ENCODE measurements around the gene TAX1BP3. TPM values are rescaled to one million over a fixed set of nuclear protein-coding genes. Genes with fewer than 3 reads are reported as not detected.

The TAX1BP3 gene
- total RNA-seq, 1 experiment from 2014 or later = 50.0 TPM

DNA sequence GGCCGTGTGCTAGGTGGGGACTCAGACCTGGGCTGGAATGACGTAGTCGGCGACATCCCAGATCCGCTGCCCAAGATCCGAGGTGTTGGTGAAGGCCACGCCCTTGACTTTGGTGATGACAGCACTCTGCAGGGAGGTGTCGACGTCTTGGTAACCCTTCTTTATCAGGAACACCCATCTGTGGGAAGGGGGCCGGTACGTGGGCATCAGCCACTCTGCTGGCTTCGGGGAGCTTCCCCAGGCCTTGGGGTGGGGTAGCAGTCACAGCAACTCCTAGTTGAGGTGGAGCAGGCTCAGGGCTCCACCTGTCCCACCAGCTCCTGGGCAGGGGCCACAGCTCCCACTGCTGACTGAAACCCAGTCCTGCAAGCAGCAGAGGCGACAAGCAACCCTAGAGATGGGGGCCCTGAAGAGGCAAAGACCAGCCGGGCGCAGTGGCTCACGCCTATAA lies 23.3 kb upstream of the TAX1BP3 start:
- ATAC-seq (no peak), DNase-seq (ENCODE audit: low read depth, low spot score) (no peak)
- no peak overlapping the region for H3K4me2 ChIP-seq (ENCODE audit: low read length)
- no TSS peak for BruUV-seq (replicated peaks)
- H3K9me3 ChIP-seq (ENCODE audit: control insufficient read depth in 1 of 2, insufficient read depth in 1 of 2, low read depth in 1 of 2, low read length in 2 of 2) = no peaks in the 10 kb centered on the region
- no peaks in the 10 kb centered on the region for H4K20me1 ChIP-seq (ENCODE audit: insufficient read depth)
- H3K9me2 ChIP-seq (ENCODE audit: insufficient read depth) = no peaks in the 10 kb centered on the region
- TF ChIP-seq, protein P1, sequence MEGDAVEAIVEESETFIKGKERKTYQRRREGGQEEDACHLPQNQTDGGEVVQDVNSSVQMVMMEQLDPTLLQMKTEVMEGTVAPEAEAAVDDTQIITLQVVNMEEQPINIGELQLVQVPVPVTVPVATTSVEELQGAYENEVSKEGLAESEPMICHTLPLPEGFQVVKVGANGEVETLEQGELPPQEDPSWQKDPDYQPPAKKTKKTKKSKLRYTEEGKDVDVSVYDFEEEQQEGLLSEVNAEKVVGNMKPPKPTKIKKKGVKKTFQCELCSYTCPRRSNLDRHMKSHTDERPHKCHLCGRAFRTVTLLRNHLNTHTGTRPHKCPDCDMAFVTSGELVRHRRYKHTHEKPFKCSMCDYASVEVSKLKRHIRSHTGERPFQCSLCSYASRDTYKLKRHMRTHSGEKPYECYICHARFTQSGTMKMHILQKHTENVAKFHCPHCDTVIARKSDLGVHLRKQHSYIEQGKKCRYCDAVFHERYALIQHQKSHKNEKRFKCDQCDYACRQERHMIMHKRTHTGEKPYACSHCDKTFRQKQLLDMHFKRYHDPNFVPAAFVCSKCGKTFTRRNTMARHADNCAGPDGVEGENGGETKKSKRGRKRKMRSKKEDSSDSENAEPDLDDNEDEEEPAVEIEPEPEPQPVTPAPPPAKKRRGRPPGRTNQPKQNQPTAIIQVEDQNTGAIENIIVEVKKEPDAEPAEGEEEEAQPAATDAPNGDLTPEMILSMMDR (IDR thresholded peaks at IDR 0.05 in 2 of 3, conservative IDR thresholded peaks at IDR 0.05 in 1 of 3; ENCODE audit: borderline replicate concordance in 1 of 3, insufficient read depth in 1 of 3, low read depth in 2 of 3, low read length in 2 of 3) = peak in 2 of 3 experiments; percentile 28 to 31; a peak in 4 of 6 replicates
- TF ChIP-seq EZH2 (IDR thresholded peaks at IDR 0.05) (no peak), RAD21 (IDR thresholded peaks at IDR 0.05; ENCODE audit: low read depth) (peak; percentile 22; the same call in 1 of the 2 replicates)
- H3K27me3 ChIP-seq (ENCODE audit: insufficient read depth, low read length) = no peaks in the 10 kb centered on the region
- H2AFZ ChIP-seq (ENCODE audit: low read depth, low read length, poor library complexity, severe bottlenecking) = no peak overlapping the region
- POLR2A ChIA-PET = no interaction called here
- no peaks in the 10 kb centered on the region for H3K79me2 ChIP-seq (ENCODE audit: insufficient read depth, low read length)
- no peaks in the 10 kb centered on the region for H3K36me3 ChIP-seq (ENCODE audit: control insufficient read depth in 1 of 2, insufficient read depth in 2 of 2, low read length in 2 of 2)
- H3K4me3 ChIP-seq (replicated peaks in 1 of 2; ENCODE audit: low read depth in 1 of 2, low read length in 2 of 2) = no peak overlapping the region
- H3K4me1 ChIP-seq (ENCODE audit: control insufficient read depth in 1 of 2, insufficient read depth in 2 of 2, low read length in 2 of 2) = peaks cover 0 to 11% of the 10 kb centered on the region in 2 experiments; a peak in 2 of 4 replicates
- CTCF ChIA-PET = interaction anchor here (1.0 to 1.8 kb wide), 3 partner anchors 9 to 88 kb away, joined by 3 to 7 read pairs (median 5); no protein-coding TSS in a partner anchor
- no peak overlapping the region for H3K9ac ChIP-seq (ENCODE audit: low read length)
- no peak overlapping the region for H3K27ac ChIP-seq (ENCODE audit: low read depth, low read length)
- RAD21 ChIA-PET (ENCODE audit: low non-redundant PET in 1 of 2, low total read pairs in 2 of 2, uncharacterized antibody in 2 of 2, unreplicated experiment in 2 of 2) = no interaction called here
- intact Hi-C loops (cut with micrococcal nuclease) = no loop called here

DNA sequence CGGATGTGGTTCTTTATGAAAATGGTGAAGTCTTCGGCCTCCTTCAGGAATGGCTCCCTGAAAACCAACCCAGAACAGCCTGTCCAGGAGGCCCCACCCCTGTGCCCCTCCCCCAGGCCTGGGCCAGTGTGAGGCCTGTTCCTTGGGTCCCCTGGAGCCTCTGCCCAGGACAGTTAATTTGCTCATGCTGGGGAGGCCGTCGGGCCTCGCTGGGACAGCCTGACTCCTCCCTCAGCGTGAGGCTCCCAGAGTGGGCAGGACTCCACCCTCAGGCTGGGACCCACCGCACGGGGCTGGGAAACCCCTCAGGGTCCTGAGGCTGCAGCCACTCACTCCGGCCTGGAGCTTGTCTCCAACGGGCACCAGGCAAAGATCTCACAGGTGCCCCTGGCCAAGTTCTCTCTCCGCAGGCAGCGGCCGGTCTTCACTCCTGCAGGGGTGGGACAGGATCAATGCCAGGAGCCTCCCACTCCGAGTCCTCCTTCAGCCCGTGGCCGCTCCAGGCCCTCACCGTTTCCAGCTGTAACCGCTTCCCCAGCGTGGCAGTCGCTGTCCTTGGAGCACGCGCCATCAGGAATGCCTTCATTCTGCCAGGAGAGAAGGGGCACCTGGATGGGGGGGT lies 21.8 kb upstream of the TAX1BP3 start:
- BruUV-seq (replicated peaks) = no TSS peak
- CTCF ChIA-PET = interaction anchor here (1.8 kb wide), 1 partner anchor 87 kb away, joined by 7 read pairs; no protein-coding TSS in a partner anchor

More for the DNA sequence above, 21.8 kb upstream of the TAX1BP3 start:
- no peaks in the 10 kb centered on the region for H3K79me2 ChIP-seq (ENCODE audit: insufficient read depth, low read length)
- no peak overlapping the region for H3K27ac ChIP-seq (ENCODE audit: low read depth, low read length)
- no peak overlapping the region for H3K4me2 ChIP-seq (ENCODE audit: low read length)
- no peaks in the 10 kb centered on the region for H3K9me3 ChIP-seq (ENCODE audit: control insufficient read depth in 1 of 2, insufficient read depth in 1 of 2, low read depth in 1 of 2, low read length in 2 of 2)
- H3K27me3 ChIP-seq (ENCODE audit: insufficient read depth, low read length) = no peaks in the 10 kb centered on the region
- H3K9me2 ChIP-seq (ENCODE audit: insufficient read depth) = no peaks in the 10 kb centered on the region
- no peak overlapping the region for H2AFZ ChIP-seq (ENCODE audit: low read depth, low read length, poor library complexity, severe bottlenecking)
- intact Hi-C loops (cut with micrococcal nuclease) = no loop called here
- RAD21 ChIA-PET (ENCODE audit: low non-redundant PET in 1 of 2, low total read pairs in 2 of 2, uncharacterized antibody in 2 of 2, unreplicated experiment in 2 of 2) = no interaction called here
- no peaks in the 10 kb centered on the region for H3K36me3 ChIP-seq (ENCODE audit: control insufficient read depth in 1 of 2, insufficient read depth in 2 of 2, low read length in 2 of 2)
- ATAC-seq (peak; percentile 48), DNase-seq (ENCODE audit: low read depth, low spot score) (no peak)
- peaks cover 0 to 9% of the 10 kb centered on the region in 2 experiments; a peak in 2 of 4 replicates for H3K4me1 ChIP-seq (ENCODE audit: control insufficient read depth in 1 of 2, insufficient read depth in 2 of 2, low read length in 2 of 2)
- TF ChIP-seq, protein P2, sequence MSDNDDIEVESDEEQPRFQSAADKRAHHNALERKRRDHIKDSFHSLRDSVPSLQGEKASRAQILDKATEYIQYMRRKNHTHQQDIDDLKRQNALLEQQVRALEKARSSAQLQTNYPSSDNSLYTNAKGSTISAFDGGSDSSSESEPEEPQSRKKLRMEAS (IDR thresholded peaks at IDR 0.05) = no peak
- TF ChIP-seq TCF7L2 (IDR thresholded peaks at IDR 0.05; ENCODE audit: borderline replicate concordance, extremely low read depth, insufficient read depth, insufficient read length) (no peak), POLR2AphosphoS5 (IDR thresholded peaks at IDR 0.05; ENCODE audit: low read depth, low read length) (no peak), CEBPB (IDR thresholded peaks at IDR 0.05; ENCODE audit: low read depth) (no peak), ELF1 (IDR thresholded peaks at IDR 0.05; ENCODE audit: borderline replicate concordance, low read depth) (no peak), SP1 (IDR thresholded peaks at IDR 0.05; ENCODE audit: low read depth) (no peak), YY1 (IDR thresholded peaks at IDR 0.05; ENCODE audit: extremely low read depth, insufficient replicate concordance, low read depth, low read length) (no peak), SIN3A (IDR thresholded peaks at IDR 0.05; ENCODE audit: low read depth) (no peak), SRF (IDR thresholded peaks at IDR 0.05; ENCODE audit: low read depth) (no peak), CBX3 (IDR thresholded peaks at IDR 0.05; ENCODE audit: low read depth) (no peak), POLR2A (IDR thresholded peaks at IDR 0.05; ENCODE audit: borderline replicate concordance, extremely low read depth, insufficient read depth, insufficient read length) (no peak)
- TF ChIP-seq, protein P3, sequence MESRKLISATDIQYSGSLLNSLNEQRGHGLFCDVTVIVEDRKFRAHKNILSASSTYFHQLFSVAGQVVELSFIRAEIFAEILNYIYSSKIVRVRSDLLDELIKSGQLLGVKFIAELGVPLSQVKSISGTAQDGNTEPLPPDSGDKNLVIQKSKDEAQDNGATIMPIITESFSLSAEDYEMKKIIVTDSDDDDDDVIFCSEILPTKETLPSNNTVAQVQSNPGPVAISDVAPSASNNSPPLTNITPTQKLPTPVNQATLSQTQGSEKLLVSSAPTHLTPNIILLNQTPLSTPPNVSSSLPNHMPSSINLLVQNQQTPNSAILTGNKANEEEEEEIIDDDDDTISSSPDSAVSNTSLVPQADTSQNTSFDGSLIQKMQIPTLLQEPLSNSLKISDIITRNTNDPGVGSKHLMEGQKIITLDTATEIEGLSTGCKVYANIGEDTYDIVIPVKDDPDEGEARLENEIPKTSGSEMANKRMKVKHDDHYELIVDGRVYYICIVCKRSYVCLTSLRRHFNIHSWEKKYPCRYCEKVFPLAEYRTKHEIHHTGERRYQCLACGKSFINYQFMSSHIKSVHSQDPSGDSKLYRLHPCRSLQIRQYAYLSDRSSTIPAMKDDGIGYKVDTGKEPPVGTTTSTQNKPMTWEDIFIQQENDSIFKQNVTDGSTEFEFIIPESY (IDR thresholded peaks at IDR 0.05; ENCODE audit: extremely low read depth, insufficient replicate concordance, low read length) = no peak
- TF ChIP-seq, protein P4, sequence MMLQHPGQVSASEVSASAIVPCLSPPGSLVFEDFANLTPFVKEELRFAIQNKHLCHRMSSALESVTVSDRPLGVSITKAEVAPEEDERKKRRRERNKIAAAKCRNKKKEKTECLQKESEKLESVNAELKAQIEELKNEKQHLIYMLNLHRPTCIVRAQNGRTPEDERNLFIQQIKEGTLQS (IDR thresholded peaks at IDR 0.05) = no peak
- no peak overlapping the region for H3K9ac ChIP-seq (ENCODE audit: low read length)
- H4K20me1 ChIP-seq (ENCODE audit: insufficient read depth) = no peaks in the 10 kb centered on the region
- POLR2A ChIA-PET = no interaction called here
- no peak overlapping the region for H3K4me3 ChIP-seq (replicated peaks in 1 of 2; ENCODE audit: low read depth in 1 of 2, low read length in 2 of 2)
